BLaER1 treated with 17β-estradiol and CSF1 and Interleukin-3, amounts not matched to agents 10 nM and 100 nM (cell line): ENCODE measurements around the gene RPL18.

Experiments
- H3K27ac ChIP-seq, 11 experiments: shearing (Covaris generic); formaldehyde crosslinking; 2 replicates each; pipeline ENCODE4 v1.8.1; 2022
- H3K27me3 ChIP-seq, 11 experiments: shearing (Covaris generic); formaldehyde crosslinking; 2 replicates each; pipeline ENCODE4 v1.8.1; 2022
- H3K36me3 ChIP-seq, 11 experiments: shearing (Covaris generic); formaldehyde crosslinking; 2 replicates each; pipeline ENCODE4 v1.8.1; 2022
- H3K4me1 ChIP-seq, 10 experiments: shearing (Covaris generic); formaldehyde crosslinking; 2 replicates each; pipeline ENCODE4 v1.8.1; 2022
- H3K4me2 ChIP-seq, 11 experiments: shearing (Covaris generic); formaldehyde crosslinking; 2 replicates each; pipeline ENCODE4 v1.8.1; 2022
- H3K4me3 ChIP-seq, 10 experiments: shearing (Covaris generic); formaldehyde crosslinking; 2 replicates each; pipeline ENCODE4 v1.8.1; 2022
- H3K9ac ChIP-seq, 11 experiments: shearing (Covaris generic); formaldehyde crosslinking; 2 replicates each; pipeline ENCODE4 v1.8.1; 2022
- H3K9me3 ChIP-seq, 11 experiments: shearing (Covaris generic); formaldehyde crosslinking; replicated peaks in 1 of 11; 2 replicates each; pipeline ENCODE4 v1.8.1; 2022
- H4K20me1 ChIP-seq, 11 experiments: shearing (Covaris generic); formaldehyde crosslinking; 2 replicates each; pipeline ENCODE4 v1.8.1; 2022
- Cebpa-rat ChIP-seq, 11 experiments: shearing (Covaris generic); IDR thresholded peaks; 2 replicates each; pipeline ENCODE4 v1.8.1; 2022

The RPL18 gene

GRCh38 chr19:48639483-48640375, 20.8 kb upstream of the RPL18 start:
- peak overlapping the region in 10 of 11 experiments; percentile 32 to 99 (median 97); a peak in 14 of 22 replicates for H3K27ac ChIP-seq
- H4K20me1 ChIP-seq, result peaks cover 0 to 12% (median 0%) of the 10 kb centered on the region in 11 experiments; a peak in 5 of 22 replicates
- peak overlapping the region in 9 of 11 experiments; percentile 91 to 99 (median 93); a peak in 14 of 22 replicates for H3K4me2 ChIP-seq
- peaks cover 35 to 52% (median 42%) of the 10 kb centered on the region in 10 experiments for H3K4me1 ChIP-seq
- peak overlapping the region in 1 of 11 experiments; percentile 18; a peak in 1 of 22 replicates for H3K9ac ChIP-seq
- H3K27me3 ChIP-seq, result no peaks in the 10 kb centered on the region
- 0 out of 22 replicates have a peak, but pooled peaks cover 0 to 8% (median 0%) of the 10 kb centered on the region in 11 experiments for H3K36me3 ChIP-seq
- TF ChIP-seq Cebpa-rat (IDR thresholded peaks at IDR 0.05), result no peak
- no peak overlapping the region for H3K4me3 ChIP-seq
- H3K9me3 ChIP-seq, result no peaks in the 10 kb centered on the region

- peak overlapping the region; percentile 90 to 99 (median 97) for H3K27ac ChIP-seq
- H3K9ac ChIP-seq, result peak overlapping the region; percentile 88 to 98 (median 92)
- H3K4me2 ChIP-seq, result peak overlapping the region; percentile 77 to 99 (median 93)
- no peaks in the 10 kb centered on the region for H3K9me3 ChIP-seq
- peaks cover 33 to 53% (median 42%) of the 10 kb centered on the region in 10 experiments for H3K4me1 ChIP-seq
- H3K4me3 ChIP-seq, result peak overlapping the region; percentile 50 to 88 (median 54)
- peaks cover 0 to 12% (median 0%) of the 10 kb centered on the region in 11 experiments; a peak in 5 of 22 replicates for H4K20me1 ChIP-seq
- no peak for TF ChIP-seq Cebpa-rat (IDR thresholded peaks at IDR 0.05)
- H3K27me3 ChIP-seq, result no peaks in the 10 kb centered on the region
- H3K36me3 ChIP-seq, result peaks cover 0 to 8% (median 0%) of the 10 kb centered on the region in 11 experiments; a peak in 1 of 22 replicates
These were observed 19.9 kb upstream of the RPL18 start for GRCh38 chr19:48638831-48639381.

- Histone ChIP-seq H3K9me3 (no peaks in the 10 kb centered on the region), H3K27me3 (no peaks in the 10 kb centered on the region), H4K20me1 (peaks cover 0 to 12% (median 0%) of the 10 kb centered on the region in 11 experiments; a peak in 5 of 22 replicates), H3K4me3 (peak overlapping the region; percentile 50 to 88 (median 54)), H3K27ac (peak overlapping the region; percentile 90 to 99 (median 97)), H3K4me2 (peak overlapping the region; percentile 77 to 99 (median 93)), H3K36me3 (peaks cover 0 to 9% (median 4%) of the 10 kb centered on the region in 11 experiments; a peak in 10 of 22 replicates), H3K9ac (peak overlapping the region; percentile 88 to 98 (median 92)), H3K4me1 (peaks cover 36 to 59% (median 45%) of the 10 kb centered on the region in 10 experiments)
- no peak for TF ChIP-seq Cebpa-rat (IDR thresholded peaks at IDR 0.05)
These were observed 19.2 kb upstream of the RPL18 start for GRCh38 chr19:48637948-48638830.

- Histone ChIP-seq H3K4me2 (peak overlapping the region; percentile 31 to 99 (median 97); a peak in 20 of 22 replicates), H3K9me3 (no peaks in the 10 kb centered on the region), H3K27ac (peak overlapping the region; percentile 90 to 99 (median 97)), H4K20me1 (peaks cover 0 to 12% (median 0%) of the 10 kb centered on the region in 11 experiments; a peak in 6 of 22 replicates), H3K4me3 (peak overlapping the region; percentile 79 to 98 (median 92)), H3K9ac (peak overlapping the region; percentile 88 to 98 (median 92)), H3K4me1 (peaks cover 40 to 60% (median 46%) of the 10 kb centered on the region in 10 experiments), H3K27me3 (no peaks in the 10 kb centered on the region), H3K36me3 (peaks cover 0 to 14% (median 11%) of the 10 kb centered on the region in 11 experiments; a peak in 12 of 22 replicates)
- no peak for TF ChIP-seq Cebpa-rat (IDR thresholded peaks at IDR 0.05)
These were observed 18.5 kb upstream of the RPL18 start for GRCh38 chr19:48637449-48637947.

GRCh38 chr19:48636859-48637448, 18.0 kb upstream of the RPL18 start, which contains the start of gene DBP:
Gene DBP (minus strand): TSS chr19:48637379. CDS start chr19:48636994, 385 bp downstream.
- Histone ChIP-seq H3K27me3 (no peaks in the 10 kb centered on the region), H3K9ac (peak within 1 kb of the TSS; percentile 88 to 98 (median 93)), H3K4me3 (peak within 1 kb of the TSS; percentile 79 to 98 (median 92)), H3K4me1 (peaks cover 45 to 65% (median 51%) of the 10 kb centered on the region in 10 experiments), H3K36me3 (peaks cover 0 to 19% (median 15%) of the 10 kb centered on the region in 11 experiments; a peak in 12 of 22 replicates), H3K27ac (peak within 1 kb of the TSS; percentile 90 to 99 (median 97)), H3K9me3 (no peaks in the 10 kb centered on the region), H4K20me1 (peaks cover 0 to 12% (median 0%) of the 10 kb centered on the region in 11 experiments; a peak in 6 of 22 replicates), H3K4me2 (peak within 1 kb of the TSS; percentile 86 to 99 (median 97))
- peak in 8 of 11 experiments; percentile 28 to 95 (median 66); a peak in 11 of 22 replicates for TF ChIP-seq Cebpa-rat (IDR thresholded peaks at IDR 0.05)

GRCh38 chr19:48635966-48636858, 17.2 kb upstream of the RPL18 start:
- Histone ChIP-seq H4K20me1 (peaks cover 0 to 18% (median 3%) of the 10 kb centered on the region in 11 experiments; a peak in 8 of 22 replicates), H3K36me3 (peaks cover 0 to 27% (median 21%) of the 10 kb centered on the region in 11 experiments; a peak in 13 of 22 replicates), H3K4me2 (peak overlapping the region; percentile 86 to 99 (median 96)), H3K9me3 (no peaks in the 10 kb centered on the region), H3K9ac (peak overlapping the region; percentile 88 to 98 (median 93)), H3K27me3 (no peaks in the 10 kb centered on the region), H3K4me1 (peaks cover 53 to 73% (median 58%) of the 10 kb centered on the region in 10 experiments), H3K27ac (peak overlapping the region; percentile 88 to 99 (median 97)), H3K4me3 (peak overlapping the region; percentile 79 to 98 (median 92))
- no peak for TF ChIP-seq Cebpa-rat (IDR thresholded peaks at IDR 0.05)
